ENCODE results near the gene KIF14. TPM values are rescaled to one million over a fixed set of nuclear protein-coding genes. Genes with fewer than 3 reads are reported as not detected.

Gene KIF14
- total and polyA plus RNA-seq, 2 of the 13 experiments (the other 11 are each of a cell fraction or from before 2014, with no cell fraction given), result 3.3 to 11.2 TPM

GRCh38 chr1:200669314-200670241 lies 49.0 kb upstream of the KIF14 start, which contains the start of gene DDX59 (continued):
- peak; percentile 91 for TF ChIP-seq ARHGAP35 (CRISPR knock-in tag; IDR thresholded peaks at IDR 0.05; ENCODE audit: borderline replicate concordance)
- no peak; the same call in 1 of the 2 replicates for TF ChIP-seq FOXA3 (CRISPR knock-in tag; IDR thresholded peaks at IDR 0.05)
- no peak for TF ChIP-seq RCOR2 (CRISPR knock-in tag; IDR thresholded peaks at IDR 0.05)
- TF ChIP-seq, protein P1, sequence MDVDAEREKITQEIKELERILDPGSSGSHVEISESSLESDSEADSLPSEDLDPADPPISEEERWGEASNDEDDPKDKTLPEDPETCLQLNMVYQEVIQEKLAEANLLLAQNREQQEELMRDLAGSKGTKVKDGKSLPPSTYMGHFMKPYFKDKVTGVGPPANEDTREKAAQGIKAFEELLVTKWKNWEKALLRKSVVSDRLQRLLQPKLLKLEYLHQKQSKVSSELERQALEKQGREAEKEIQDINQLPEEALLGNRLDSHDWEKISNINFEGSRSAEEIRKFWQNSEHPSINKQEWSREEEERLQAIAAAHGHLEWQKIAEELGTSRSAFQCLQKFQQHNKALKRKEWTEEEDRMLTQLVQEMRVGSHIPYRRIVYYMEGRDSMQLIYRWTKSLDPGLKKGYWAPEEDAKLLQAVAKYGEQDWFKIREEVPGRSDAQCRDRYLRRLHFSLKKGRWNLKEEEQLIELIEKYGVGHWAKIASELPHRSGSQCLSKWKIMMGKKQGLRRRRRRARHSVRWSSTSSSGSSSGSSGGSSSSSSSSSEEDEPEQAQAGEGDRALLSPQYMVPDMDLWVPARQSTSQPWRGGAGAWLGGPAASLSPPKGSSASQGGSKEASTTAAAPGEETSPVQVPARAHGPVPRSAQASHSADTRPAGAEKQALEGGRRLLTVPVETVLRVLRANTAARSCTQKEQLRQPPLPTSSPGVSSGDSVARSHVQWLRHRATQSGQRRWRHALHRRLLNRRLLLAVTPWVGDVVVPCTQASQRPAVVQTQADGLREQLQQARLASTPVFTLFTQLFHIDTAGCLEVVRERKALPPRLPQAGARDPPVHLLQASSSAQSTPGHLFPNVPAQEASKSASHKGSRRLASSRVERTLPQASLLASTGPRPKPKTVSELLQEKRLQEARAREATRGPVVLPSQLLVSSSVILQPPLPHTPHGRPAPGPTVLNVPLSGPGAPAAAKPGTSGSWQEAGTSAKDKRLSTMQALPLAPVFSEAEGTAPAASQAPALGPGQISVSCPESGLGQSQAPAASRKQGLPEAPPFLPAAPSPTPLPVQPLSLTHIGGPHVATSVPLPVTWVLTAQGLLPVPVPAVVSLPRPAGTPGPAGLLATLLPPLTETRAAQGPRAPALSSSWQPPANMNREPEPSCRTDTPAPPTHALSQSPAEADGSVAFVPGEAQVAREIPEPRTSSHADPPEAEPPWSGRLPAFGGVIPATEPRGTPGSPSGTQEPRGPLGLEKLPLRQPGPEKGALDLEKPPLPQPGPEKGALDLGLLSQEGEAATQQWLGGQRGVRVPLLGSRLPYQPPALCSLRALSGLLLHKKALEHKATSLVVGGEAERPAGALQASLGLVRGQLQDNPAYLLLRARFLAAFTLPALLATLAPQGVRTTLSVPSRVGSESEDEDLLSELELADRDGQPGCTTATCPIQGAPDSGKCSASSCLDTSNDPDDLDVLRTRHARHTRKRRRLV (CRISPR knock-in tag; IDR thresholded peaks at IDR 0.05), result peak; percentile 71; the same call in 1 of the 2 replicates
- 0 out of 2 replicates have a peak, but pooled peaks have one; percentile 16 for TF ChIP-seq ZBTB20 (CRISPR knock-in tag; IDR thresholded peaks at IDR 0.05; ENCODE audit: borderline replicate concordance, low read depth)
- no peak for TF ChIP-seq ZNF567 (CRISPR knock-in tag; IDR thresholded peaks at IDR 0.05; ENCODE audit: borderline replicate concordance)
- no peak for TF ChIP-seq NONO (IDR thresholded peaks at IDR 0.05)
- TF ChIP-seq NONO (CRISPR knock-in tag; conservative IDR thresholded peaks at IDR 0.05), result peak; percentile 81
- TF ChIP-seq ZBTB7B (CRISPR knock-in tag; IDR thresholded peaks at IDR 0.05), result peak; percentile 52
- TF ChIP-seq, protein P2, sequence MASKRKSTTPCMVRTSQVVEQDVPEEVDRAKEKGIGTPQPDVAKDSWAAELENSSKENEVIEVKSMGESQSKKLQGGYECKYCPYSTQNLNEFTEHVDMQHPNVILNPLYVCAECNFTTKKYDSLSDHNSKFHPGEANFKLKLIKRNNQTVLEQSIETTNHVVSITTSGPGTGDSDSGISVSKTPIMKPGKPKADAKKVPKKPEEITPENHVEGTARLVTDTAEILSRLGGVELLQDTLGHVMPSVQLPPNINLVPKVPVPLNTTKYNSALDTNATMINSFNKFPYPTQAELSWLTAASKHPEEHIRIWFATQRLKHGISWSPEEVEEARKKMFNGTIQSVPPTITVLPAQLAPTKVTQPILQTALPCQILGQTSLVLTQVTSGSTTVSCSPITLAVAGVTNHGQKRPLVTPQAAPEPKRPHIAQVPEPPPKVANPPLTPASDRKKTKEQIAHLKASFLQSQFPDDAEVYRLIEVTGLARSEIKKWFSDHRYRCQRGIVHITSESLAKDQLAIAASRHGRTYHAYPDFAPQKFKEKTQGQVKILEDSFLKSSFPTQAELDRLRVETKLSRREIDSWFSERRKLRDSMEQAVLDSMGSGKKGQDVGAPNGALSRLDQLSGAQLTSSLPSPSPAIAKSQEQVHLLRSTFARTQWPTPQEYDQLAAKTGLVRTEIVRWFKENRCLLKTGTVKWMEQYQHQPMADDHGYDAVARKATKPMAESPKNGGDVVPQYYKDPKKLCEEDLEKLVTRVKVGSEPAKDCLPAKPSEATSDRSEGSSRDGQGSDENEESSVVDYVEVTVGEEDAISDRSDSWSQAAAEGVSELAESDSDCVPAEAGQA (IDR thresholded peaks at IDR 0.05; ENCODE audit: low read depth), result no peak
- TF ChIP-seq, protein P2 (CRISPR knock-in tag; IDR thresholded peaks at IDR 0.05; ENCODE audit: borderline replicate concordance), result no peak
- TF ChIP-seq HMGA1 (CRISPR knock-in tag; conservative IDR thresholded peaks at IDR 0.05), result no peak
- no peak for TF ChIP-seq MNT (IDR thresholded peaks at IDR 0.05)
- no peak for TF ChIP-seq NKX3-1 (CRISPR knock-in tag; IDR thresholded peaks at IDR 0.05)
- no peak for TF ChIP-seq NFIB (CRISPR knock-in tag; IDR thresholded peaks at IDR 0.05; ENCODE audit: borderline replicate concordance)
